Right lobe of liver (tissue), 6 donors: Measurements from ENCODE around the gene KCNMA1. TPM values are rescaled to one million over a fixed set of nuclear protein-coding genes. Genes with fewer than 3 reads are reported as not detected.

Source experiments
- ATAC-seq, 4 donors: fragments of 200-7000 bp; cut with Tn5 transposase; one replicate each; pipeline ENCODE4 v1.9.1; 2020; ENCODE audit warnings: mild to moderate bottlenecking in 4 of 4, moderate library complexity in 4 of 4
- DNase-seq, 3 donors: peaks; one replicate each; pipeline ENCODE4 v3.0.0-alpha.2; 2020
- H3K27ac ChIP-seq, 3 donors: fragments of 200-600 bp; one replicate each; pipeline ENCODE4 v1.8.0; 2022
- H3K27me3 ChIP-seq, 2 donors: fragments of 200-600 bp; one replicate each; pipeline ENCODE4 v1.8.0; 2022
- H3K36me3 ChIP-seq, 4 donors: fragments of 200-600 bp; sonication (generic) in 1 of 4; one replicate each; pipeline versions ENCODE4 v1.5.1 to v1.8.0; 2017 to 2022; ENCODE audit warnings: control low read depth in 1 of 4
- H3K4me1 ChIP-seq, 4 donors: fragments of 200-600 bp; sonication (generic) in 1 of 4; one replicate each; pipeline versions ENCODE4 v1.5.1 to v1.8.0; 2017 to 2022; ENCODE audit warnings: control low read depth in 1 of 4
- H3K4me3 ChIP-seq, 3 donors: fragments of 200-600 bp; one replicate each; pipeline ENCODE4 v1.8.0; 2022
- H3K9me3 ChIP-seq, 4 donors: fragments of 200-600 bp; sonication (generic) in 1 of 4; one replicate each; pipeline versions ENCODE4 v1.5.1 to v1.8.0; 2017 to 2022; ENCODE audit warnings: control low read depth in 1 of 4
- POLR2A ChIP-seq: fragments of 450-650 bp; IDR thresholded peaks from one replicate; pipeline ENCODE4 v1.6.1; 2017; ENCODE audit warnings: antibody characterized with exemption, mild to moderate bottlenecking
- WGBS: methylation state at CpG from one replicate; pipeline ENCODE4 v1.1.6; 2018; ENCODE audit warnings: low coverage, low lambda C conversion rate; ENCODE audit not compliant: insufficient coverage; ENCODE audit errors: missing lambda C conversion rate; 5-methylcytosine and 5-hydroxymethylcytosine counted together
- intact Hi-C, 2 donors: fragments of 100-400 bp; cut with DNase I; formaldehyde crosslinking; loops; one replicate each; pipeline versions ENCODE4 v1.11.2 to v1.14.1; 2022
- total RNA-seq, 6 experiments: library from RNA; depleted of rRNA in 2 of 6; stranded (reverse); fragments of >200 nt in 2 of 6; fragmentation: NEBNext Ultra II Directional in 3 of 6; extraction: Animal tissue kit (Norgen Biotek cat#: 25700) in 3 of 6; gene quantifications; one replicate each; pipeline versions ENCODE4 v1.1.0 to v1.2.4, GENCODE V29; 2016 to 2023
- TF ChIP-seq, protein P1 (sequence below), 4 donors: fragments of 200-600 bp in 3 of 4; fragments of 450-650 bp in 1 of 4; IDR thresholded peaks; one replicate each; pipeline versions ENCODE4 v1.5.1 to v1.8.0; 2016 to 2022; ENCODE audit warnings: antibody characterized with exemption in 4 of 4, mild to moderate bottlenecking in 2 of 4
- donor health status: DM: no; HTN: yes; CAD: no.
- donor health status: DM: no; HTN: no; CAD: no.
- donor health status: DM: no; HTN: no; CAD: no.
- donor health status: DM: no; HTN: yes; CAD: no.
- donor health status: DM: no; HTN: yes; CAD: no.

The KCNMA1 gene
- total RNA-seq, 6 experiments from 2014 or later, result 5.7 to 48.0 (median 15.1) TPM

DNA sequence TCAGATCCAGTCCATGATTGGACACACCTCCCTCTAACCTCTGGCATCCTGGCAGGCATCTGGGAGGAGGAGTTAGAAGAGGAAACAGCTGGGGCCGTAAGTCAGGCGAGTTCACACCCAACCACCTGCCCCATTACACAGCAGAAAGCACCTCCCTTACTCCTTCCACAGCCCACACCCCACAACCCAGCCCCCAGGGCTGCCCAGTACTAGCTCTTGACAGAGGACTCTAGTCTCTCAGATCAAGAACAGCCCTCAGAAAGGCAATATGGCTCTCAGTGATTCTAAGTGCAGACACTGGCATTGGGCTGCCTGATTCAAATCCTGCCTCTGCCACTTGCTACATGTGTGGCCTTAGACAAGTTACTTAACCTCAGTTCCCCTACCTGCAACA, 34.1 kb downstream of the KCNMA1 start:
- ATAC-seq (peak; percentile 30 to 76 (median 57)), DNase-seq (peak in 2 of 3 donors; percentile 67 to 71)
- peaks cover 0 to 29% (median 3%) of the 10 kb centered on the region in 4 donors for H3K4me1 ChIP-seq
- peak overlapping the region in 1 of 3 donors; percentile 9 for H3K27ac ChIP-seq
- intact Hi-C loops, result no loop called here
- H3K36me3 ChIP-seq, result no peaks in the 10 kb centered on the region
- no peaks in the 10 kb centered on the region for H3K9me3 ChIP-seq
- TF ChIP-seq, protein P1, sequence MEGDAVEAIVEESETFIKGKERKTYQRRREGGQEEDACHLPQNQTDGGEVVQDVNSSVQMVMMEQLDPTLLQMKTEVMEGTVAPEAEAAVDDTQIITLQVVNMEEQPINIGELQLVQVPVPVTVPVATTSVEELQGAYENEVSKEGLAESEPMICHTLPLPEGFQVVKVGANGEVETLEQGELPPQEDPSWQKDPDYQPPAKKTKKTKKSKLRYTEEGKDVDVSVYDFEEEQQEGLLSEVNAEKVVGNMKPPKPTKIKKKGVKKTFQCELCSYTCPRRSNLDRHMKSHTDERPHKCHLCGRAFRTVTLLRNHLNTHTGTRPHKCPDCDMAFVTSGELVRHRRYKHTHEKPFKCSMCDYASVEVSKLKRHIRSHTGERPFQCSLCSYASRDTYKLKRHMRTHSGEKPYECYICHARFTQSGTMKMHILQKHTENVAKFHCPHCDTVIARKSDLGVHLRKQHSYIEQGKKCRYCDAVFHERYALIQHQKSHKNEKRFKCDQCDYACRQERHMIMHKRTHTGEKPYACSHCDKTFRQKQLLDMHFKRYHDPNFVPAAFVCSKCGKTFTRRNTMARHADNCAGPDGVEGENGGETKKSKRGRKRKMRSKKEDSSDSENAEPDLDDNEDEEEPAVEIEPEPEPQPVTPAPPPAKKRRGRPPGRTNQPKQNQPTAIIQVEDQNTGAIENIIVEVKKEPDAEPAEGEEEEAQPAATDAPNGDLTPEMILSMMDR (IDR thresholded peaks at IDR 0.05), result no peak
- no peak for TF ChIP-seq POLR2A
- H3K4me3 ChIP-seq, result no peak overlapping the region
- no peaks in the 10 kb centered on the region for H3K27me3 ChIP-seq
- WGBS, result 60% methylated on average over 1 of the region's 2 CpGs

DNA sequence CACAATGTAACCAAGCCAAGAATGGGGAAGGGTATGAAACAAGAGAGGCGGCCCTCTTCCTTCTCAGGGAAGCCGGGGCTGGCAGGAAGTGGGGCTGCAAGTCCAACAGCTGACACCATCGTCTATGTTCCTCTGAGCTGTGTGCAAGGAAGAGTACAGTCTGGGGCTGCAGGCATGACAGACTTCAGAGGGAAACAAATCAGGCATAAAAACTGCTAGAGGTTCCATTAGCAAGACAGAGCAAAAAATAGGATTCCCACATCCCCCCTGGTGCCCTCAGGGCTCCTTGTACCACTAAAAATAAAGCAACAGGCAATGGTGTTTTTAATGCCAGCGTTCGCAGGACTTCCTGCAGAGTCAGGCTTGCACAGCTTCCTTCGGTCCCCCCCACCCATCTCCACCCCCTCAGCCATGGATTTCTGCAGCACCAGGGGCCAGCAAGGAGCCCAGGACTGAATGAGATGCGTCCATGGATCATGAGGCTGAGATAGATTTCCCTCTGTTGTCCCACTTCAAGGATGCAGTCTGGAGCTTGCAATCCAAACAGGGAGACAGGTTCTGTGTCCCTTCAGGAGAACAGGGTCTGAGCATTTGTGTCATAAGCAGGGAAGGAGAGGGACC, 34.6 kb downstream of the KCNMA1 start:
- peak; percentile 19 to 39 (median 29) for ATAC-seq

DNA sequence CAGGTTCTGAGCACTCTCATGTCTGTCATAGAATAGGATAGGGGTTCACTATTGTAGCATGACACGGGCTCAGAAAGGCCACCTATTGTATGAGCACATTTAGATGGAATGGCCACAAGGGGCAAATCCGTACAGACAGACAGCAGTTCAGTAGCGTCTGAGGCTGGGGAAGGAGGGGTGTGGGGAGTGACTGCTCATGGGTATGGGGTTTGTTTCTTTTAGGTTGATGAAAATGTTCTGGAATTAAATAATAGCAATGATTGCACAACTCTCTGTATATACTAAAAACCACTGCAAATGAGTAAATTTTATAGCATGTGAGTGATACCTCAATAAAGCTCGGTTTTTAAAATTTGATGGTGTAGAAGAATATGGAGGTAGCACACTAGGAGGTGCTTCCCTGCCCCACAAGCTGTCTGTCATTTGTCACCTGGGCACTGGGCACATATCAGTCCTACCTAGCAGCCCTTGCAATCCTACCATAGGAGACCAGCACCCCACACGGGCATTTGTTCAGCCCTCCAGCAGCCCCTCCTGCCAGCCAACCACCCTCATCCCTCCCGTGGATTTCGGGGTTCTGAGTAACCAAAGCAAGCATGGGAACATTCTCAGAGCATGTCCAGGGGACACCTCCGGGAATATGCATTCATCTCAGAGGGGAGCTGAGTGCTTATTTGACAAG, 35.2 kb downstream of the KCNMA1 start:
- intact Hi-C loops, result no loop called here
- no peaks in the 10 kb centered on the region for H3K27me3 ChIP-seq
- TF ChIP-seq POLR2A, result no peak
- TF ChIP-seq, protein P1 (IDR thresholded peaks at IDR 0.05), result no peak
- H3K4me1 ChIP-seq, result peaks cover 0 to 29% (median 3%) of the 10 kb centered on the region in 4 donors
- no peak overlapping the region for H3K27ac ChIP-seq
- DNase-seq (no peak), ATAC-seq (no peak)
- 81% methylated on average over 5 of the region's 8 CpGs for WGBS
- no peaks in the 10 kb centered on the region for H3K36me3 ChIP-seq
- H3K9me3 ChIP-seq, result no peaks in the 10 kb centered on the region
- no peak overlapping the region for H3K4me3 ChIP-seq

More for the DNA sequence above, 34.6 kb downstream of the KCNMA1 start:
- TF ChIP-seq, protein P1 (IDR thresholded peaks at IDR 0.05), result no peak
- TF ChIP-seq POLR2A, result no peak
- H3K36me3 ChIP-seq, result no peaks in the 10 kb centered on the region
- 43% methylated on average over 7 of the region's 7 CpGs for WGBS
- intact Hi-C loops, result no loop called here
- H3K9me3 ChIP-seq, result no peaks in the 10 kb centered on the region
- no peak overlapping the region for H3K4me3 ChIP-seq
- no peaks in the 10 kb centered on the region for H3K27me3 ChIP-seq
- H3K4me1 ChIP-seq, result peaks cover 0 to 29% (median 3%) of the 10 kb centered on the region in 4 donors
- no peak for DNase-seq
- H3K27ac ChIP-seq, result peak overlapping the region in 1 of 3 donors; percentile 9

- peak overlapping the region in 1 of 3 donors; percentile 48 for H3K27ac ChIP-seq
- intact Hi-C loops, result no loop called here
- ATAC-seq, result peak; percentile 54 to 75 (median 74)
- H3K4me3 ChIP-seq, result no peak overlapping the region
- peaks cover 0 to 29% (median 3%) of the 10 kb centered on the region in 4 donors for H3K4me1 ChIP-seq
- H3K9me3 ChIP-seq, result no peaks in the 10 kb centered on the region
- TF ChIP-seq, protein P1 (IDR thresholded peaks at IDR 0.05), result no peak
- TF ChIP-seq POLR2A, result no peak
- no peaks in the 10 kb centered on the region for H3K27me3 ChIP-seq
- WGBS, result 14% methylated on average over 3 of the region's 4 CpGs
- peak in 1 of 3 donors; percentile 59 for DNase-seq
- no peaks in the 10 kb centered on the region for H3K36me3 ChIP-seq
These were observed 36.1 kb downstream of the KCNMA1 start for GRCh38 chr10:77601488-77601887.
